K562 (cell line): ENCODE data around the gene DNAH9. TPM values are rescaled to one million over a fixed set of nuclear protein-coding genes. Genes with fewer than 3 reads are reported as not detected.

ENCODE experiments used
- ATAC-seq: fragments of 200-7000 bp; cut with Tn5 transposase; 3 replicates; pipeline ENCODE4 v1.9.1; 2020; ENCODE audit warnings: moderate library complexity
- BruUV-seq: library from RNA; stranded (reverse); fragments of 400-500 nt; replicated peaks from 2 replicates; lab custom pipeline; 2021; lab: Mats Ljungman, UMichigan
- CTCF ChIA-PET: fragments of 300-600 bp; formaldehyde crosslinking; extraction: SDS; loops from one replicate; lab custom pipeline; 2021; ENCODE audit warnings: low intra/inter-chr PET ratio; lab: Yijun Ruan, JAX
- POLR2A ChIA-PET: fragments of 300-600, 350-650 bp; sonication (Branson Sonifier 250); formaldehyde crosslinking; extraction: SDS; loops from one replicate; lab custom pipeline; 2021; ENCODE audit warnings: antibody characterized with exemption, inconsistent platforms; lab: Yijun Ruan, JAX
- DNase-seq, 4 experiments: peaks; one replicate each; pipeline versions ENCODE4 v3.0.0 to v3.0.0-alpha.2; 2011 to 2018; ENCODE audit warnings: low spot score in 3 of 4, mixed read lengths in 3 of 4; ENCODE audit errors: extremely low read depth in 1 of 4
- FAIRE-seq: peaks from 2 replicates; lab custom pipeline; 2011; peaks lifted over from hg19 to GRCh38; lab: Jason Lieb, UNC
- H2AFZ ChIP-seq: 2 replicates; pipeline ENCODE4 v1.6.0; 2011; ENCODE audit warnings: low read depth, low read length, control low read depth, inconsistent platforms
- H3K27ac ChIP-seq: fragments of 200-600 bp; 3 replicates; pipeline ENCODE4 v1.8.0; 2011; ENCODE audit warnings: low read depth, mild to moderate bottlenecking, control low read depth, inconsistent platforms, low read length, moderate library complexity, mixed read lengths; ENCODE audit errors: extremely low read depth
- H3K27me3 ChIP-seq, 2 experiments: fragments of 300-600 bp in 1 of 2; 2 replicates in 1 of 2; 3 replicates in 1 of 2; pipeline versions ENCODE4 v1.6.0 to v1.8.0; 2011; ENCODE audit warnings: inconsistent platforms in 2 of 2, low read length in 2 of 2, mild to moderate bottlenecking in 1 of 2, mixed read lengths in 1 of 2, moderate library complexity in 1 of 2; ENCODE audit not compliant: control insufficient read depth in 2 of 2, insufficient read depth in 2 of 2
- H3K36me3 ChIP-seq: fragments of 300-600 bp; 3 replicates; pipeline ENCODE4 v1.8.0; 2011; ENCODE audit warnings: mild to moderate bottlenecking, low read length, inconsistent platforms; ENCODE audit not compliant: control insufficient read depth, insufficient read depth
- H3K4me1 ChIP-seq, 2 experiments: fragments of 200-600 bp in 1 of 2; replicated peaks in 1 of 2; 2 replicates in 1 of 2; 3 replicates in 1 of 2; pipeline versions ENCODE4 v1.5.1 to v1.8.0; 2011; ENCODE audit warnings: inconsistent platforms in 2 of 2, low read length in 2 of 2, mild to moderate bottlenecking in 1 of 2, mixed read lengths in 1 of 2, moderate library complexity in 1 of 2; ENCODE audit not compliant: control insufficient read depth in 2 of 2, insufficient read depth in 2 of 2
- H3K4me2 ChIP-seq: 2 replicates; pipeline ENCODE4 v1.6.1; 2011; ENCODE audit warnings: low read length, control low read depth, inconsistent platforms, mixed read lengths; ENCODE audit not compliant: insufficient read depth
- H3K4me3 ChIP-seq: fragments of 200-600 bp; sonication (generic), shearing (Covaris generic); 2 replicates; pipeline ENCODE4 v1.5.1; 2016; ENCODE audit warnings: control low read depth, inconsistent platforms
- H3K79me2 ChIP-seq: fragments of 200-600 bp; 3 replicates; pipeline ENCODE4 v1.8.0; 2011; ENCODE audit warnings: low read length, inconsistent platforms; ENCODE audit not compliant: control insufficient read depth, insufficient read depth
- H3K9ac ChIP-seq, 2 experiments: 2 replicates each; pipeline versions ENCODE4 v1.6.0 to v1.6.1; 2011; ENCODE audit warnings: low read depth in 2 of 2, low read length in 2 of 2, control low read depth in 1 of 2, inconsistent platforms in 1 of 2, mild to moderate bottlenecking in 1 of 2, mixed read lengths in 1 of 2; ENCODE audit not compliant: insufficient read depth in 1 of 2
- H3K9me1 ChIP-seq: one replicate; pipeline ENCODE4 v1.6.0; 2011; ENCODE audit warnings: inconsistent platforms, mild to moderate bottlenecking, low read length, moderate library complexity; ENCODE audit not compliant: control insufficient read depth, insufficient read depth
- H3K9me3 ChIP-seq: replicated peaks from 2 replicates; pipeline ENCODE4 v1.5.1; 2011; ENCODE audit warnings: low read depth, low read length, inconsistent platforms; ENCODE audit not compliant: control insufficient read depth, insufficient read depth
- H4K20me1 ChIP-seq: replicated peaks from 2 replicates; pipeline ENCODE4 v1.6.1; 2011; ENCODE audit warnings: low read length, inconsistent platforms, mixed read lengths; ENCODE audit not compliant: control insufficient read depth, insufficient read depth
- ATF1 ChIP-seq, 2 experiments: fragments of 450-650 bp in 1 of 2; IDR thresholded peaks; 2 replicates each; pipeline ENCODE4 v1.6.1; 2016; ENCODE audit warnings: missing compliant biosample characterization in 1 of 2, missing genetic modification characterization in 1 of 2
- CBFB ChIP-seq: sonication (generic); formaldehyde crosslinking; IDR thresholded peaks from 2 replicates; pipeline ENCODE4 v1.4.0; 2020; ENCODE audit warnings: mild to moderate bottlenecking, missing genetic modification reagents
- HEY1 ChIP-seq: fragments of 250-450 bp; sonication (Bioruptor Pico); IDR thresholded peaks from 2 replicates; pipeline ENCODE4 v1.5.0; 2020; ENCODE audit warnings: mild to moderate bottlenecking, moderate library complexity, borderline replicate concordance
- MBD2 ChIP-seq: sonication (generic); IDR thresholded peaks from 2 replicates; pipeline ENCODE4 v1.6.1; 2016; ENCODE audit warnings: low read depth, borderline replicate concordance
- MCM5 ChIP-seq: fragments of 450-650 bp; IDR thresholded peaks from 2 replicates; pipeline ENCODE4 v1.6.1; 2016; ENCODE audit warnings: low read depth
- RFX1 ChIP-seq: fragments of 450-650 bp; IDR thresholded peaks from 2 replicates; pipeline ENCODE4 v1.6.1; 2016; ENCODE audit warnings: mild to moderate bottlenecking, moderate library complexity
- RNF219 ChIP-seq: fragments of 250-450 bp; sonication (Bioruptor Pico); IDR thresholded peaks from 2 replicates; pipeline ENCODE4 v1.5.0; 2022; ENCODE audit warnings: mild to moderate bottlenecking
- SIX5 ChIP-seq, 2 experiments: IDR thresholded peaks; 2 replicates each; pipeline ENCODE4 v1.6.1; 2011; ENCODE audit warnings: low read length in 2 of 2, borderline replicate concordance in 1 of 2, low read depth in 1 of 2, mild to moderate bottlenecking in 1 of 2, moderate library complexity in 1 of 2; ENCODE audit not compliant: insufficient read depth in 1 of 2
- SLC30A9 ChIP-seq: fragments of 250-450 bp; sonication (Bioruptor Pico); IDR thresholded peaks from 2 replicates; pipeline ENCODE4 v1.8.0; 2022; ENCODE audit warnings: mild to moderate bottlenecking, moderate library complexity
- U2AF2 ChIP-seq: fragments of 200-400 bp; formaldehyde crosslinking; optimal IDR thresholded peaks from 2 replicates; pipeline ENCODE3; 2017; ENCODE audit warnings: low read depth, mild to moderate bottlenecking, low read length
- XRCC3 ChIP-seq: fragments of 450-650 bp; IDR thresholded peaks from 2 replicates; pipeline ENCODE4 v1.6.1; 2017; ENCODE audit warnings: mild to moderate bottlenecking, moderate library complexity
- ZBTB12 ChIP-seq: fragments of 250-450 bp; sonication (Bioruptor Pico); IDR thresholded peaks from 2 replicates; pipeline ENCODE4 v1.4.0; 2020
- ZC3H4 ChIP-seq: sonication (generic); formaldehyde crosslinking; IDR thresholded peaks from 2 replicates; pipeline ENCODE4 v1.9.0; 2021; ENCODE audit warnings: missing genetic modification reagents, borderline replicate concordance
- ZNF143 ChIP-seq: sonication (generic); formaldehyde crosslinking; IDR thresholded peaks from 2 replicates; pipeline ENCODE4 v1.9.0; 2022; ENCODE audit warnings: mild to moderate bottlenecking, missing genetic modification reagents
- ZNF212 ChIP-seq: fragments of 450-650 bp; formaldehyde crosslinking; IDR thresholded peaks from 2 replicates; pipeline ENCODE4 v1.4.0; 2020; ENCODE audit warnings: mild to moderate bottlenecking
- ZNF699 ChIP-seq: fragments of 250-450 bp; sonication (Bioruptor Pico); IDR thresholded peaks from 2 replicates; pipeline ENCODE4 v1.8.0; 2021; ENCODE audit warnings: mild to moderate bottlenecking, moderate library complexity; ENCODE audit not compliant: insufficient replicate concordance
- WGBS: fragments of 100-300 bp; shearing (Covaris generic); methylation state at CpG from one replicate; pipeline ENCODE4 v1.1.6; 2016; ENCODE audit warnings: low coverage, mixed read lengths; ENCODE audit not compliant: insufficient coverage; ENCODE audit errors: missing lambda C conversion rate; 5-methylcytosine and 5-hydroxymethylcytosine counted together
- in situ Hi-C: fragments of 300-500 bp; cut with MboI; formaldehyde crosslinking; loops from 4 replicates; pipeline ENCODE4 v1.15.0; 2018; ENCODE audit warnings: inconsistent platforms, mixed read lengths
- intact Hi-C: fragments of 100-400 bp; cut with micrococcal nuclease; formaldehyde crosslinking; loops from 2 replicates; pipeline ENCODE4 v1.14.2; 2022
- polyA plus RNA-seq, 8 experiments: library from polyadenylated mRNA; depleted of rRNA in 4 of 8; stranded (reverse) in 5 of 8; unstranded in 3 of 8; fragments of >200 nt; fragmentation: Nextera tagmentation in 2 of 8; fragmentation: Illumina TruSeq in 1 of 8; extraction: Ambion mirVana in 2 of 8; extraction: Trizol in 1 of 8; gene quantifications; 2 replicates each; pipeline versions ENCODE4 v1.2.1 to v1.2.3, GENCODE V29; 2011 to 2014; ENCODE audit warnings: inconsistent platforms in 1 of 8, missing spikeins in 1 of 8
- total RNA-seq, 7 experiments: library from RNA; depleted of rRNA in 6 of 7; stranded (reverse); fragments of >200 nt in 6 of 7; fragmentation: Illumina TruSeq in 2 of 7; extraction: Trizol in 2 of 7; gene quantifications; 2 replicates each; pipeline versions ENCODE4 v1.2.1 to v1.2.3, GENCODE V29; 2011 to 2021; ENCODE audit warnings: low replicate concordance in 1 of 7
- TF ChIP-seq, protein P1 (sequence below), 2 experiments: IDR thresholded peaks; 2 replicates each; pipeline ENCODE4 v1.6.1; 2011; ENCODE audit warnings: borderline replicate concordance in 1 of 2, control low read depth in 1 of 2, low read depth in 1 of 2, low read length in 1 of 2, mild to moderate bottlenecking in 1 of 2, mixed read lengths in 1 of 2, moderate library complexity in 1 of 2; ENCODE audit not compliant: insufficient read depth in 1 of 2, insufficient read length in 1 of 2, poor library complexity in 1 of 2, severe bottlenecking in 1 of 2; ENCODE audit errors: extremely low read depth in 1 of 2

DNAH9 gene
- total and polyA plus RNA-seq, 9 of the 15 experiments (the other 6 are each of a cell fraction or from before 2014, with no cell fraction given), result not detected

DNA sequence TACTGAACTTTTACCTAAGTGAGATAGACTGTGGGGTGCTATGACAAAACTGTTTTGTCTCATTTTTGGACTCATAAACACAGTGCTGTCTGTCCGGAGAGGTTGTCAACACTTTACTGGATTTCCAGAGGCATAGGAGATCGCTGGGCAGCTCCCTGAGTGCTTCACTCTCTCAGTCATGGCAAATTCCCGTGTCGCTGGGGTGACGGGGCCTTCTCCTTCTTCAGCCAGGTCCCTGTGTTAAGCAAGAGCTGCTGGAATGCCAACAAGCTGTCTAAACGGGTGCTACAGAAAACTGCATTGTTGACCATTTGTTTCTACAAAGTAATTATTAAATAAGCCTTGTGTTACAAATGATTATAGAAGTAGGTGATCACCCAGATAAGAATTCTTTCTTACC is 141.6 kb downstream of the DNAH9 start:
- 0% methylated on average over 3 of the region's 6 CpGs for WGBS
- ATAC-seq (no peak), FAIRE-seq (no peak), DNase-seq (no peak)
- Histone ChIP-seq H2AFZ (no peak overlapping the region), H3K4me2 (no peak overlapping the region), H3K79me2 (no peaks in the 10 kb centered on the region), H3K9ac (no peak overlapping the region), H3K27ac (no peak overlapping the region), H3K4me1 (no peaks in the 10 kb centered on the region; a peak in 2 of 5 replicates), H4K20me1 (no peaks in the 10 kb centered on the region), H3K36me3 (no peaks in the 10 kb centered on the region), H3K9me1 (no peaks in the 10 kb centered on the region), H3K4me3 (no peak overlapping the region), H3K27me3 (peaks cover 0 to 4% of the 10 kb centered on the region in 2 experiments; a peak in 1 of 5 replicates), H3K9me3 (no peaks in the 10 kb centered on the region)
- ChIA-PET POLR2A (no interaction called here), CTCF (no interaction called here)
- TF ChIP-seq SLC30A9 (CRISPR knock-in tag), result no peak
- no peak for TF ChIP-seq U2AF2
- TF ChIP-seq, protein P1, sequence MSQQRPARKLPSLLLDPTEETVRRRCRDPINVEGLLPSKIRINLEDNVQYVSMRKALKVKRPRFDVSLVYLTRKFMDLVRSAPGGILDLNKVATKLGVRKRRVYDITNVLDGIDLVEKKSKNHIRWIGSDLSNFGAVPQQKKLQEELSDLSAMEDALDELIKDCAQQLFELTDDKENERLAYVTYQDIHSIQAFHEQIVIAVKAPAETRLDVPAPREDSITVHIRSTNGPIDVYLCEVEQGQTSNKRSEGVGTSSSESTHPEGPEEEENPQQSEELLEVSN (IDR thresholded peaks at IDR 0.05; ENCODE audit: borderline replicate concordance in 1 of 2, extremely low read depth in 1 of 2, insufficient read depth in 1 of 2, insufficient read length in 1 of 2, low read depth in 1 of 2, low read length in 1 of 2, poor library complexity in 1 of 2, severe bottlenecking in 1 of 2), result no peak
- TF ChIP-seq RFX1, result no peak
- no peak for TF ChIP-seq SIX5 (IDR thresholded peaks at IDR 0.05; ENCODE audit: borderline replicate concordance in 1 of 2, insufficient read depth in 1 of 2, low read depth in 1 of 2, low read length in 2 of 2)
- no peak for TF ChIP-seq ZNF143 (CRISPR knock-in tag)
- no peak for TF ChIP-seq CBFB
- no peak for TF ChIP-seq MBD2
- no peak for TF ChIP-seq RNF219
- no peak for TF ChIP-seq ZNF699
- TF ChIP-seq ZC3H4, result no peak
- no peak for TF ChIP-seq ZBTB12 (CRISPR knock-in tag)
- TF ChIP-seq MCM5, result no peak
- no peak for TF ChIP-seq ZNF212 (CRISPR knock-in tag)
- TF ChIP-seq XRCC3, result no peak
- TF ChIP-seq HEY1 (CRISPR knock-in tag), result no peak
- no peak for TF ChIP-seq ATF1 (CRISPR knock-in tag; IDR thresholded peaks at IDR 0.05)
- no peak for TF ChIP-seq ATF1 (tag; IDR thresholded peaks at IDR 0.05)
- in situ Hi-C loops, result no loop called here
- intact Hi-C loops, result loop anchor here (10.0 kb wide), 1 partner anchor 55 kb away; no protein-coding TSS in a partner anchor
- BruUV-seq, result no TSS peak
